Vagina (tissue), 2 donors: ENCODE results near the gene CACTIN. TPM values are rescaled to one million over a fixed set of nuclear protein-coding genes. Genes with fewer than 3 reads are reported as not detected.

ENCODE experiments used
- DNase-seq, 2 donors: peaks; one replicate each; pipeline ENCODE4 v3.0.0-alpha.2; 2017; ENCODE audit errors: extremely low spot score in 2 of 2
- H3K27ac ChIP-seq: fragments of 200-600 bp; sonication (generic); one replicate; pipeline ENCODE4 v1.5.1; 2019
- H3K27me3 ChIP-seq: fragments of 200-600 bp; sonication (generic); one replicate; pipeline ENCODE4 v1.5.1; 2019
- H3K36me3 ChIP-seq, 2 donors: fragments of 200-600 bp; sonication (generic); one replicate each; pipeline ENCODE4 v1.5.1; 2017 to 2019
- H3K4me1 ChIP-seq: fragments of 200-600 bp; sonication (generic); one replicate; pipeline ENCODE4 v1.5.1; 2019
- H3K4me3 ChIP-seq, 2 donors: fragments of 200-600 bp; sonication (generic); 1 replicate in 1 of 2; 2 replicates in 1 of 2; pipeline ENCODE4 v1.5.1; 2016 to 2019
- H3K9me3 ChIP-seq: fragments of 200-600 bp; sonication (generic); one replicate; pipeline ENCODE4 v1.5.1; 2019
- POLR2A ChIP-seq, 2 donors: fragments of 450-650 bp; IDR thresholded peaks; one replicate each; pipeline ENCODE4 v1.6.1; 2017; ENCODE audit warnings: antibody characterized with exemption in 2 of 2, mild to moderate bottlenecking in 2 of 2, moderate library complexity in 2 of 2
- POLR2AphosphoS5 ChIP-seq, 2 donors: sonication (generic); formaldehyde crosslinking; IDR thresholded peaks; one replicate each; pipeline ENCODE4 v1.9.0; 2017; ENCODE audit warnings: antibody characterized with exemption in 2 of 2, mild to moderate bottlenecking in 2 of 2, low read depth in 1 of 2; ENCODE audit not compliant: insufficient read depth in 1 of 2
- intact Hi-C: fragments of 100-400 bp; cut with DNase I; formaldehyde crosslinking; loops from one replicate; pipeline ENCODE4 v1.15.1; 2023
- total RNA-seq: library from RNA; depleted of rRNA; stranded (reverse); fragments of >200 nt; gene quantifications from one replicate; pipeline ENCODE4 v1.2.3, GENCODE V29; 2016
- TF ChIP-seq, protein P1 (sequence below), 3 experiments: fragments of 450-650 bp in 2 of 3; fragments of 200-600 bp in 1 of 3; sonication (generic) in 1 of 3; IDR thresholded peaks; one replicate each; pipeline ENCODE4 v1.5.1; 2017 to 2019; ENCODE audit warnings: antibody characterized with exemption in 3 of 3, mild to moderate bottlenecking in 2 of 3, moderate library complexity in 2 of 3

Gene CACTIN
- total RNA-seq, 1 donor from 2014 or later: 36.3 TPM

- no peaks in the 10 kb centered on the region for H3K9me3 ChIP-seq
- no peak overlapping the region for H3K4me3 ChIP-seq
- no peak for DNase-seq
- intact Hi-C loops: loop anchor here (2.0 to 5.0 kb wide), 3 partner anchors 32 to 74 kb away; no protein-coding TSS in a partner anchor
- TF ChIP-seq POLR2A (IDR thresholded peaks at IDR 0.05) (no peak), POLR2AphosphoS5 (IDR thresholded peaks at IDR 0.05; ENCODE audit: insufficient read depth in 1 of 2, low read depth in 1 of 2) (no peak)
- TF ChIP-seq, protein P1, sequence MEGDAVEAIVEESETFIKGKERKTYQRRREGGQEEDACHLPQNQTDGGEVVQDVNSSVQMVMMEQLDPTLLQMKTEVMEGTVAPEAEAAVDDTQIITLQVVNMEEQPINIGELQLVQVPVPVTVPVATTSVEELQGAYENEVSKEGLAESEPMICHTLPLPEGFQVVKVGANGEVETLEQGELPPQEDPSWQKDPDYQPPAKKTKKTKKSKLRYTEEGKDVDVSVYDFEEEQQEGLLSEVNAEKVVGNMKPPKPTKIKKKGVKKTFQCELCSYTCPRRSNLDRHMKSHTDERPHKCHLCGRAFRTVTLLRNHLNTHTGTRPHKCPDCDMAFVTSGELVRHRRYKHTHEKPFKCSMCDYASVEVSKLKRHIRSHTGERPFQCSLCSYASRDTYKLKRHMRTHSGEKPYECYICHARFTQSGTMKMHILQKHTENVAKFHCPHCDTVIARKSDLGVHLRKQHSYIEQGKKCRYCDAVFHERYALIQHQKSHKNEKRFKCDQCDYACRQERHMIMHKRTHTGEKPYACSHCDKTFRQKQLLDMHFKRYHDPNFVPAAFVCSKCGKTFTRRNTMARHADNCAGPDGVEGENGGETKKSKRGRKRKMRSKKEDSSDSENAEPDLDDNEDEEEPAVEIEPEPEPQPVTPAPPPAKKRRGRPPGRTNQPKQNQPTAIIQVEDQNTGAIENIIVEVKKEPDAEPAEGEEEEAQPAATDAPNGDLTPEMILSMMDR (IDR thresholded peaks at IDR 0.05): no peak
- peaks cover 0 to 44% of the 10 kb centered on the region in 2 donors for H3K36me3 ChIP-seq
- H3K27me3 ChIP-seq: no peaks in the 10 kb centered on the region
- peaks cover 19% of the 10 kb centered on the region for H3K4me1 ChIP-seq
- peak overlapping the region; percentile 65 for H3K27ac ChIP-seq
Measured at GRCh38 chr19:3618811-3619630, 7.6 kb downstream of the CACTIN start.

- DNase-seq: no peak
- Histone ChIP-seq H3K27me3 (no peaks in the 10 kb centered on the region), H3K9me3 (no peaks in the 10 kb centered on the region), H3K4me3 (no peak overlapping the region), H3K4me1 (peaks cover 17% of the 10 kb centered on the region), H3K27ac (peak overlapping the region; percentile 65), H3K36me3 (peaks cover 0 to 51% of the 10 kb centered on the region in 2 donors)
- intact Hi-C loops: loop anchor here (2.0 to 5.0 kb wide), 3 partner anchors 31 to 73 kb away; no protein-coding TSS in a partner anchor
- TF ChIP-seq POLR2AphosphoS5 (IDR thresholded peaks at IDR 0.05; ENCODE audit: insufficient read depth in 1 of 2, low read depth in 1 of 2) (peak in 1 of 2 donors; percentile 50), POLR2A (IDR thresholded peaks at IDR 0.05) (no peak)
- TF ChIP-seq, protein P1 (IDR thresholded peaks at IDR 0.05): peak; percentile 94 to 99 (median 94)
Measured at GRCh38 chr19:3618144-3618810, 8.3 kb downstream of the CACTIN start.

DNA sequence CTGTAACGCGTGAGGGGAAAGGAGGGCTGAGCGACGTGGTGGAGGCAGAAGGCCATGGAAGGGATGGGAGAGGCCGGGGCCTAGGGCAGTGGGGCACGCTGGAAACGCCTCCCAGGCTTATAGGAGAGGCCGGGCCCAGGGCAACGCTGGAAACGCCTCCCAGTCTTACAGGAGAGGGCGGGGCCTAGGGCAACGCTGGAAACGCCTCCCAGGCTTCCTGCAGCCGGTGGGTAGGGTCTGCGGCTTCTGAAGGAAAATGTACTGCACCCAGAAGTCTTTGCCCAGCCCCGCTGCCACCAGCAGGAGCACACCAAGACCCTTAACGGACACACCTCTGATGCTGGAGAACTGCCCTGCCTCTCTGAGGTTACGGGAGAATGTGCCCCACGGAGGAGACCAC, 9.1 kb downstream of the CACTIN start:
- Histone ChIP-seq H3K4me3 (no peak overlapping the region), H3K36me3 (peaks cover 0 to 52% of the 10 kb centered on the region in 2 donors), H3K27me3 (no peaks in the 10 kb centered on the region), H3K27ac (peak overlapping the region; percentile 65), H3K9me3 (no peaks in the 10 kb centered on the region), H3K4me1 (peaks cover 17% of the 10 kb centered on the region)
- intact Hi-C loops: loop anchor here (5.0 kb wide), 1 partner anchor 40 kb away; no protein-coding TSS in a partner anchor
- no peak for DNase-seq
- TF ChIP-seq POLR2A (IDR thresholded peaks at IDR 0.05) (no peak), POLR2AphosphoS5 (IDR thresholded peaks at IDR 0.05; ENCODE audit: insufficient read depth in 1 of 2, low read depth in 1 of 2) (no peak)
- TF ChIP-seq, protein P1 (IDR thresholded peaks at IDR 0.05): no peak

DNA sequence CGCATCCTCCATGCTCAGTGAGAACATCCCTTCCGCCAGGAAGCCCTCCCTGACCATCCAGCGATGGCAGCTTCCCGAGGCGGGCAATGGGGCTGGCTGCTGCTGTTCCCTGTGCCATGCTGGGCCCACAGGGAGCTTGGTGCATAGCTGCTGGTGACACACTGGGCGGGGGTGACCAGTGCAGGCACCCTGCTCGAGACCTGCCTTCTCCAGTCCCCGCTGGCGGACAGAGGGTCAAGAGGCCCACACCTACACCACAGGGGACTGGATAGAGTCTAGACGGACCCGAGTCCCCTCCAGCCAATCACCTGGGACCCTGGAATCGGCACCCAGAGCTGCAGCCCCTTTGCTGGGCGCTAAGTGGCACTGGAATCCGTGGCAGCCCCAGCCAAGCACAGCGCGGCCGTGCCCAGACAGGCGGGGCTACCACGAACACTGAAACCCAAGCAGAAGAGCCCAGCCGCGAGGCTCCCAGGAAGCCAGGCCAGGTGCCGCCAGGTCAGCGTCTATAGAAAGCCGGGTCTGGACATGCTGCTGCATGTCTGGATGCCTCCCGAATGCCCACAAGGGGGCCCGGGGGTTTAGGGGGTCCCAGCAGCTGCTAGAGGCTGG, 11.0 kb downstream of the CACTIN start:
- H3K36me3 ChIP-seq: peaks cover 0 to 61% of the 10 kb centered on the region in 2 donors
- H3K27ac ChIP-seq: no peak overlapping the region
- no peak overlapping the region for H3K4me3 ChIP-seq
- no peaks in the 10 kb centered on the region for H3K27me3 ChIP-seq
- no peaks in the 10 kb centered on the region for H3K9me3 ChIP-seq
- TF ChIP-seq POLR2AphosphoS5 (IDR thresholded peaks at IDR 0.05; ENCODE audit: insufficient read depth in 1 of 2, low read depth in 1 of 2) (no peak), POLR2A (IDR thresholded peaks at IDR 0.05) (no peak)
- TF ChIP-seq, protein P1 (IDR thresholded peaks at IDR 0.05): no peak
- peaks cover 17% of the 10 kb centered on the region for H3K4me1 ChIP-seq
- intact Hi-C loops: loop anchor here (5.0 kb wide), 1 partner anchor 38 kb away; no protein-coding TSS in a partner anchor
- no peak for DNase-seq
